DOHH2 (cell line): ENCODE data around the gene TMEM147.

Source experiments
- H3F3A ChIP-seq: fragments of 200-600 bp; sonication (generic), shearing (Covaris generic); 2 replicates; pipeline ENCODE4 v1.6.0; 2016; ENCODE audit warnings: antibody characterized with exemption, mild to moderate bottlenecking; ENCODE audit not compliant: control insufficient read depth, insufficient read depth
- H3K27ac ChIP-seq: fragments of 200-600 bp; sonication (generic); 2 replicates; pipeline ENCODE4 v1.5.1; 2014; ENCODE audit warnings: low read depth, mild to moderate bottlenecking, low read length, moderate library complexity
- H3K27me3 ChIP-seq: fragments of 200-600 bp; sonication (generic); 2 replicates; pipeline ENCODE4 v1.6.1; 2014; ENCODE audit warnings: mild to moderate bottlenecking, low read length, mixed read lengths; ENCODE audit not compliant: control insufficient read depth
- H3K36me3 ChIP-seq: fragments of 200-600 bp; sonication (generic); 2 replicates; pipeline ENCODE4 v1.6.1; 2014; ENCODE audit warnings: mild to moderate bottlenecking, low read length, moderate library complexity, mixed read lengths; ENCODE audit not compliant: control insufficient read depth
- H3K4me1 ChIP-seq: fragments of 200-600 bp; sonication (generic); 2 replicates; pipeline ENCODE4 v1.6.1; 2014; ENCODE audit warnings: mild to moderate bottlenecking, low read length, mixed read lengths; ENCODE audit not compliant: control insufficient read depth
- H3K4me2 ChIP-seq: fragments of 200-600 bp; sonication (generic); 2 replicates; pipeline ENCODE4 v1.6.0; 2014; ENCODE audit warnings: mild to moderate bottlenecking, low read length, moderate library complexity
- H3K4me3 ChIP-seq: fragments of 200-600 bp; sonication (generic); 2 replicates; pipeline ENCODE4 v1.5.1; 2014; ENCODE audit warnings: mild to moderate bottlenecking, low read length, mixed read lengths
- H3K79me2 ChIP-seq: fragments of 200-600 bp; sonication (generic); 2 replicates; pipeline ENCODE4 v1.6.1; 2014; ENCODE audit warnings: mild to moderate bottlenecking, low read length, mixed read lengths; ENCODE audit not compliant: control insufficient read depth
- H3K9me2 ChIP-seq: fragments of 200-600 bp; sonication (generic); replicated peaks from 2 replicates; pipeline ENCODE4 v1.6.1; 2014; ENCODE audit warnings: mild to moderate bottlenecking, low read length, mixed read lengths; ENCODE audit not compliant: control insufficient read depth
- H3K9me3 ChIP-seq: fragments of 200-600 bp; sonication (generic); 2 replicates; pipeline ENCODE4 v1.6.1; 2014; ENCODE audit warnings: antibody characterized with exemption, low read length, mixed read lengths; ENCODE audit not compliant: control insufficient read depth, insufficient read depth
- H4K20me1 ChIP-seq: fragments of 200-600 bp; sonication (generic); 2 replicates; pipeline ENCODE4 v1.6.0; 2014; ENCODE audit warnings: low read depth, mild to moderate bottlenecking, antibody characterized with exemption, low read length, moderate library complexity; ENCODE audit not compliant: control insufficient read depth, insufficient read depth
- CTCF ChIP-seq: fragments of 200-600 bp; sonication (generic); IDR thresholded peaks from one replicate; pipeline ENCODE4 v1.5.1; 2014; ENCODE audit warnings: antibody characterized with exemption, mild to moderate bottlenecking, low read depth, low read length; ENCODE audit not compliant: poor library complexity, severe bottlenecking
- EZH2phosphoT487 ChIP-seq: fragments of 200-600 bp; sonication (generic); IDR thresholded peaks from 2 replicates; pipeline ENCODE4 v1.6.1; 2017; ENCODE audit warnings: borderline replicate concordance, mild to moderate bottlenecking, antibody characterized with exemption, low read length, moderate library complexity, mixed read lengths

TMEM147 gene

DNA sequence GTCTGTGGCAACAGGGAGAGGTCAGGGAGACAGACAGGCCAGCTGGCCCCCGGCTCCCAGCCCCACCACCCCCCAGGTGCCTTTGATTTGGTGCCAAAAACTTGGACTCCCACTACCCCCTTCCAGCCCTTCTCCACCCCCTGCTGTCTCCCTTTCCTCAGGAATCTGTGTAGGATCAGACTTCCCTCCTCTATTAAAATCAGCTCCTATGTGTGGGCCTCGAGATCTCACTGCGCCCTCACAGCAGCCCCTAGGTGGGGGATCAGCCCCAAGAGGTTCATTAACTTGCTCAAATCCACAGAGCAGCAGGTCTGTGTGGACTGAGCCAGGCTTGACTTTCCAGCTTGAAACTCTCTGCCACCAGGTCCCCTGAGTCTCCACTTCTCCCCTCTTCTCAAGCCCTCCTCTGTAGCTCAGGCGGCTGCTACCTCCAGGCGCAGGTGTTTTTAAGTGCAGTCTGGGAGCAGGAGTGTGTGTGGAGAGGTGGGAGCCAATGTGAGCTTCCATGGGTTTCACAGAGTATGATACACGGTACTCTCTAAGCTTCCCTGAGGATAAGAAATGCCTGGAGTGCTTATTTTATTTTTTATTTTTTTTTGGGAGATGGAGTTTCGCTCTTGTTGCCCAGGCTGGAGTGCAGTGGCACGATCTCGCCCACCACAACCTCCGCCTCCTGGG lies 10.5 kb upstream of the TMEM147 start:
- Histone ChIP-seq H3K36me3 (peaks cover 2% of the 10 kb centered on the region; the same call in 1 of the 2 replicates), H3K27me3 (peaks cover 2% of the 10 kb centered on the region; the same call in 1 of the 2 replicates), H4K20me1 (no peaks in the 10 kb centered on the region), H3K9me3 (no peaks in the 10 kb centered on the region), H3K4me2 (no peak overlapping the region), H3F3A (no peaks in the 10 kb centered on the region), H3K9me2 (no peaks in the 10 kb centered on the region), H3K4me3 (no peak overlapping the region), H3K27ac (no peak overlapping the region), H3K79me2 (no peaks in the 10 kb centered on the region), H3K4me1 (peaks cover 1% of the 10 kb centered on the region; the same call in 1 of the 2 replicates)
- TF ChIP-seq CTCF (no peak), EZH2phosphoT487 (no peak)

GRCh38 chr19:35539314-35539713 lies 6.1 kb upstream of the TMEM147 start:
- Histone ChIP-seq H3K4me2 (no peak overlapping the region), H3K27me3 (no peaks in the 10 kb centered on the region), H3K9me2 (no peaks in the 10 kb centered on the region), H3K4me3 (no peak overlapping the region), H3K27ac (no peak overlapping the region), H3K4me1 (peaks cover 21% of the 10 kb centered on the region), H3K9me3 (no peaks in the 10 kb centered on the region), H3F3A (no peaks in the 10 kb centered on the region), H4K20me1 (no peaks in the 10 kb centered on the region), H3K79me2 (peaks cover 10% of the 10 kb centered on the region), H3K36me3 (peaks cover 25% of the 10 kb centered on the region)
- TF ChIP-seq CTCF = no peak
- no peak for TF ChIP-seq EZH2phosphoT487

GRCh38 chr19:35539850-35540249 lies 5.6 kb upstream of the TMEM147 start:
- Histone ChIP-seq H3K4me1 (peaks cover 25% of the 10 kb centered on the region), H3K79me2 (peaks cover 16% of the 10 kb centered on the region), H3K27me3 (no peaks in the 10 kb centered on the region), H3K9me3 (no peaks in the 10 kb centered on the region), H3K9me2 (no peaks in the 10 kb centered on the region), H3K36me3 (peaks cover 29% of the 10 kb centered on the region), H3K4me3 (no peak overlapping the region), H3K27ac (no peak overlapping the region), H3K4me2 (no peak overlapping the region), H3F3A (no peaks in the 10 kb centered on the region), H4K20me1 (no peaks in the 10 kb centered on the region)
- no peak for TF ChIP-seq EZH2phosphoT487
- TF ChIP-seq CTCF = no peak
